ENCODE data around the gene AIFM2.

GRCh38 chr10:70126700-70127395 is 5.8 kb downstream of the AIFM2 start:
- TF ChIP-seq, protein P1, sequence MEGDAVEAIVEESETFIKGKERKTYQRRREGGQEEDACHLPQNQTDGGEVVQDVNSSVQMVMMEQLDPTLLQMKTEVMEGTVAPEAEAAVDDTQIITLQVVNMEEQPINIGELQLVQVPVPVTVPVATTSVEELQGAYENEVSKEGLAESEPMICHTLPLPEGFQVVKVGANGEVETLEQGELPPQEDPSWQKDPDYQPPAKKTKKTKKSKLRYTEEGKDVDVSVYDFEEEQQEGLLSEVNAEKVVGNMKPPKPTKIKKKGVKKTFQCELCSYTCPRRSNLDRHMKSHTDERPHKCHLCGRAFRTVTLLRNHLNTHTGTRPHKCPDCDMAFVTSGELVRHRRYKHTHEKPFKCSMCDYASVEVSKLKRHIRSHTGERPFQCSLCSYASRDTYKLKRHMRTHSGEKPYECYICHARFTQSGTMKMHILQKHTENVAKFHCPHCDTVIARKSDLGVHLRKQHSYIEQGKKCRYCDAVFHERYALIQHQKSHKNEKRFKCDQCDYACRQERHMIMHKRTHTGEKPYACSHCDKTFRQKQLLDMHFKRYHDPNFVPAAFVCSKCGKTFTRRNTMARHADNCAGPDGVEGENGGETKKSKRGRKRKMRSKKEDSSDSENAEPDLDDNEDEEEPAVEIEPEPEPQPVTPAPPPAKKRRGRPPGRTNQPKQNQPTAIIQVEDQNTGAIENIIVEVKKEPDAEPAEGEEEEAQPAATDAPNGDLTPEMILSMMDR (conservative IDR thresholded peaks at IDR 0.05 in 1 of 2, IDR thresholded peaks at IDR 0.05 in 1 of 2; ENCODE audit: low read depth in 1 of 2, low read length in 2 of 2): no peak
- TF ChIP-seq EZH2 (IDR thresholded peaks at IDR 0.05; ENCODE audit: low read length, missing control alignments): no peak
